NCI-H146 treated with DMSO at 0.1 percent for 48 hours (cell line): ENCODE data around the gene TXNDC8.
"Not testable (repeated sequence)": the region's sequence is repeated elsewhere in the genome, so short reads cannot be mapped to it uniquely, and the experiment has no call there.

ENCODE experiments used
- DNase-seq: peaks from one replicate; lab custom pipeline; 2025; ENCODE audit not compliant: unreplicated experiment; lab: John Stamatoyannopoulos, UW

The TXNDC8 gene

DNA sequence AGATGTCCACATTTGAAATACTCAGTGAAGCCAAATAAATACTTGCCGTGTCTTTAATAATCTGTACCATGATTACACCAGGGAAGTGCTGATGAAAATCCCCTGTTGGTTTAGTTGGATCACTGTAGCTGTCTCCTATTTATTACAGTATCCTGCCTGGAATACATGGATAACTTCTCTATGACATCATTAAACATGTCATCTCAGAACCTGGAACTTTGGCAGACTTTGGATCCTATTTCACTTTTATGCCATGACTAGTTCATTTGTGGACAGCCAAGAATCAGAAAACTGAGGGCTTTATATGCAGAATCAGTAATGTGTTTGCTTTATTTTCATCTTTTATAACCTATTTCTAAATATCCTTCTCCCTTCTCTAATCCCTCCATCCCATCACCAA, at the start of gene TXNDC8:
TSS of gene TXNDC8 (minus strand) at position 137 of the 400 bp plus-strand sequence.
- DNase-seq: no peak

GRCh38 chr9:110383491-110383890, 45.8 kb upstream of the TXNDC8 start:
- no peak for DNase-seq

- DNase-seq: no peak
Observed at GRCh38 chr9:110382731-110383130, 45.1 kb upstream of the TXNDC8 start.

DNA sequence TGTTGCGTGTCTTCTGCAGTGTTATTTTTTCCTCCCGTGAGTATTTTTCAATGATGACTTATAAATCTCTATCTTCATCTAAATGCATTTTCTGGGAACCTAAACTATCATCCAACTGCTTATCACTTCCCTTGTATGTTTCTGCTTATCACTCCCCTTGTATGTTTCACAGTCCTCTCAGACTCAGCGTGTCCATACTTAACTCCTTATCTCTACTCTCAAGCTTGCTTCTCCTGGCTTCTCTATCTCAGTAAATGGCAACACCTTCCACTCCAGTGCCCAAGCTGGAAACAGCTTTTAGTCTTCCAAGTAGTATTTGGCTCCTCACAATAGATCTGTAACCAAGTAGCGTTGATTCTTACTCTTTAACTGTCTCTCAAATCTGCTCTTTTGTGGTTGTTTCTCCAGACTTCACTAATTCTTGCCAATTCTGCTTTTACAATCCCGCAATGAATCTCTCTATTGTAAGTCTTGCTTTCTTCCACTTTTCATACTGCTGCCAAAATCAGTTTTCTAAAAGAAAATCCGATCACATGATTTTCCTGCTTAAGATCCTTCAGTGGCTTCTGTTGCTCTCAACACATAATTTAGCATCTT, 33.8 kb upstream of the TXNDC8 start:
- DNase-seq: no peak

DNA sequence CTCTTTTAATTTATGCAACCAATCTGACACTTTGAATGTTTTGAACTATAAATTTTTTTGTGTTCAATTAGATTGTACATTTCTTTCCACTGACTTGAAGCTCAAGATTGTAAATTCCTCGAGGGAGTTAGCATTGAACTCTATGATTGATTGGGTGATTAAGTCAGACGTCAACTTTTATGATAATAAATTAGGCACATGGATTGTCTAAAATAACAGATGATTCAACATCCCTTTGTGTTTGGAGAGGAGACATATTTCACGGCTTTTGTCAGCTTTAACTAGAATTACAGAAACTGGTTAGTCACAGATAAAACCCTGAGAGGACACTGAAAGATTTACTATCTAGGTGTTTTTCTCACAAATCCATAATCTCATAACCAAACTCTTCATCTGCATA, 32.7 kb upstream of the TXNDC8 start:
- DNase-seq: no peak

- no peak for DNase-seq
Observed at GRCh38 chr9:110364451-110364850, 26.8 kb upstream of the TXNDC8 start.

- DNase-seq: not testable (repeated sequence)
Observed at GRCh38 chr9:110358992-110359391, 21.3 kb upstream of the TXNDC8 start.

DNA sequence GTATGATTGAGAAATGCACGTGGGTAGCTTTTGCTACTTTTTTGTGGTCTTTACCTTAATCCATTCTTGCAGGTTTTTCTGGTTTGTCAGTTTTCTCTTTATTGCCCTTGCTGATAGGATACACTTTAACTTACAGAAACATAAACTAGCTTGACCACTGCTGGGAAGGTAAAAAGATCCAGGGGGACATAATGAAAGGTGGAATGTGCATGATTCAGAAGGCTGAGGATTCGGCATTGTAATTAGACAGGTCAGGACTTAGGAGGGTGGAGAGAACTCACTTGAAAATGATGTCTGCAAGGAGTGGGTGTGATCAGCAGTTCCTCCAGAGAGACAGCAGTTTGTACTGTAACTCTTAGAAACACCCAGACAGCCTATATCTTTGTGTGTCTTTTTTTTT, 19.8 kb upstream of the TXNDC8 start:
- DNase-seq: no peak

DNA sequence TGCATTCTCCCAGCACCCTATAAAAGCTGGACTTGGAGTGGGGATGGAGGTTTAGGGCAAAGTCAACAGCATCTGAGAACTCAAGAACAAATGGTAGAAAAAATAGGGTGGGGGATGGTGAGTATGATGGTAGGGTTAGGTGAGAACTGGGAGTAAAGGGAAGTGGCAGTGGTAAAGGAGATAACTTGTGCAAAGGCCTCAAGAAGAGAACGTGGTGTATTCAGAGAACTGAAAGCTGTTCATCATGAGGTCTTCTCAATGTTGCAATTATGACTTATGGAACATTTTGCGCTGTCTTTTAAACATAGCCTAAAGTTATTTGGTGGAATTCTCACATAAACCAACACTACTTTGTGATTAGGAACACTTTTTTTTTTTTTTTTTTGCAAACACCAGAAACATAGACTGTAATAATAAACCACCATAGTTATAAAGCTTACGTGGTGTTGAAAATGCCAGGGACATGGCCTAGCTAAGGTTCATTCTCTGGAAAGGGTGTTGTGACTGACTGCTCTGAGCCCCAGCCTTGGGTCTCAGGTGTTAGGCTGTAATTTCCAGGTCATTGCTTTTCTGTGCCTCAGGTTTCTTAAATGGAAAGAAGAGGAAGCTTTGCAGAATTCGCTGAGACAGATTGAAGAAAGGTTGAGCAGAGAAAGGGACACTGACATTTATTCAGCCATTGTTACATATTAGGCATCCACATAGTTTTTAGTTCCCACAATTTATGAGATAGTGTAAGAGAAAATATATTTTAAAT, 19.2 kb upstream of the TXNDC8 start:
- no peak for DNase-seq

GRCh38 chr9:110355911-110356310, 18.2 kb upstream of the TXNDC8 start:
- DNase-seq: no peak

GRCh38 chr9:110351009-110351467, 13.4 kb upstream of the TXNDC8 start:
- DNase-seq: no peak

GRCh38 chr9:110346325-110346724, 8.7 kb upstream of the TXNDC8 start:
- DNase-seq: no peak

- DNase-seq: no peak
Observed at GRCh38 chr9:110344821-110345220, 7.2 kb upstream of the TXNDC8 start.

DNA sequence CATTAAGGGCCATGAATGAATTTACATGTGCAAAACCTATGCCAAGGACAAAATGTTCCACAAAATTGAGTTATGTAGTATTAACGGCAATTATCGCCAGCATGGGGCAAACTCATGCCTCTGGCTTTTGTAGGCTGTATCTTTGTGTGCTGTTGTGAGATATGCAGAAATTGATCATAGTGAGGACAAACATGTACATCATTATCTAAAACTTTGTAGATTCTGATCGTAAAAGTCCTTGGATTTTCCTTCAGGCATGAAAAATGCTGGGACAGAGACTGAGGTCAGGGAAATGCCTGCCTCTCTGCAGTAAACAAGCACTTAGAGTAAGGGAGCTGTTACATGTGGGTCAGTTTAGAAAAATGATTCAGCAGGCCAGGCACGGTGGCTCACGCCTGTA, 5.9 kb upstream of the TXNDC8 start:
- DNase-seq: no peak

DNA sequence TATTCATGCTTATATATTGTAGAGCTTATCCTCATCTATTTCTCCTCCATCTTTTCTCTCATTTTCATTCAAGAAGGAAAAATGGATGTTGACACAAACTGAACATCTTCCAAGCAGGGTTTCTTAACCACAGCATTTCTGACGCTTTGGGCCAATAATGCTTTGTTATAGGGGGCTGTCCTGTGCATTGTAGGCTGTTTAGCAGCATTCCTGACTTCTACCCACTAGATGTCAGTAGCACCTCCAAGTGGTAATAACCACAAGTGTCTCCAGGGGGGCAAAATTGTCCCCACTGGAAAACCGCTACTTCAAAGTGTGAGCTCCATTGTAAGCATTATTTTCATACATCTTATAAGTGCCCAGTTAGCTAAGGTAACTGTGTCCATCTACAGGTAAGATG, 2.6 kb upstream of the TXNDC8 start:
- no peak for DNase-seq

GRCh38 chr9:110338143-110338542, 480 bp upstream of the TXNDC8 start:
- DNase-seq: no peak

DNA sequence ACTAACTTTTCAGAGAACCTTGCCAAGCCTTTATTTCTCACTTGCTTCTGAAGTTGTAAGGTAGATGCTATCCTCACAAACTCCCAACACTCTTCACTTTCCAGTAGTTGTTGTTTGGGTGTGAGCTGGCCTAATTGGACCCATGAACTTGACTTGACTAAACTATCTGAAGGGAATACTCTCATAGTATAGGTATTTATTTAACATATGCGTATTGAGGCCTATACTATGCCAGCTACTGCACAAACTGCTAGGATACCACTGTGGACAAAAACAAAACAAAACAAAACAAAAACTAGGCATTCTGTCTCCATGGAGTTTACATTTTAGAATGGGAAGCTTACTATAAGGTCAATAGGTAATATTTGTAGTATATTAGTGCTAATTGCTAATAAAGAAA, 1.3 kb downstream of the TXNDC8 start:
- DNase-seq: no peak

DNA sequence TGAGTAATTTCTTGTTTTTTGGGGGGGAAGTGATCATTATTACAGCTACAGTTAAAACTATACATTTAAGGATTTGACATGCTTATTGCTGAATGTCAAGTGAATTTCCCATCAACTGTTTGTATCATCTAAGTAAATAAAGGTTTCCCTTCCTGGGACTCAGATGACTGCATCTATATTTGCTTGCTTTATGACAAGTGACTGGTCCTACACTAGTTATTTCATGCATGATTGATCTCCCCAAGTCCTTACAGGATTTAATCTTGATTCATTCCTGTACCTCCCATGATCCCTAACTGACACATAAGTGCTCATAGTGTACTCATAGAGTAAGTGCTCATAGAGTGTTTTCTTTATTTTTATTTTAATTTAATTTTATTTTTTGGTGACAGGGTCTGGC, 2.8 kb downstream of the TXNDC8 start:
- DNase-seq: no peak

DNA sequence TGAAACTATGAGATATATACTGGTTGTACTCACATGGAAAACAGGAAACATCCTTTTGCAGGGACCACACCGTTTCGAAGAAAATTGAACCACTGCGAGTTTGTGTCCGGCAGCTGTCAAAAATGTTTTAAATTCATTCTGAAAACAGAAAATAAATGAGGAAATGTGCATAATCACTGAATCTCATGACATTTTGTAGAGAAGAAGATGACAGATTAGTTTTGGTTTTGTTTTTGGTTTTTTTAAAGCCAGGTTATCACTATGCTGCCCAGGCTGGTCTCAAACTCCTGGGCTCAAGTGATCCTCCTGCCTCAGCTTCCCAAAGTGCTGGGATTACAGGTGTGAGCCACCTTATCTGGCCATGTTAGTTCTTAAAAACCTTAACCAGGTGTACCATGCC, 3.5 kb downstream of the TXNDC8 start:
- DNase-seq: no peak

DNA sequence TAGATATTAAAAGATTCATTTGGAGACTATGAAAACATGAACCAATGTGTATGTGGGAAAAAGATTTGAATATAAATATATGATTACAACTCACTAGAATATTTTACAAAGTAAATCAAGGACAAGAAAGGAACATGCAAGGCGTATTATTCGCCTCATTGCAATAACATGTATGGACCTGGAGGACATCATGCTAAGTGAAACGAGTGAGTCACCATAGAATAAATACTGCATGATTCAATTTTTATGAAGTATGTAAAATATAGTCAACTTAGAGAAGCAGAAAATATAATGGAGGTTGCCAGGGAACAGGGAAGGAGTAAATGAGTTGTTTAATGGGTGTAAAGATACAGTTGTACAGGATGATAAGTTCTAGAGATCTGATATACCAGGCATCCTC, 4.9 kb downstream of the TXNDC8 start:
- DNase-seq: no peak

GRCh38 chr9:110330484-110331105, 7.1 kb downstream of the TXNDC8 start:
- no peak for DNase-seq

GRCh38 chr9:110329639-110330230, 7.9 kb downstream of the TXNDC8 start:
- DNase-seq: no peak
